Spinal cord (tissue), 10 donors: ENCODE data around the gene NOS3. TPM values are rescaled to one million over a fixed set of nuclear protein-coding genes. Genes with fewer than 3 reads are reported as not detected.

Experiments
- DNase-seq, 6 donors: peaks; one replicate each; pipeline versions ENCODE4 v3.0.0 to v3.0.0-alpha.2; 2013 to 2015; ENCODE audit warnings: low spot score in 6 of 6, low read depth in 4 of 6
- H3K27ac ChIP-seq: one replicate; pipeline ENCODE4 v1.5.1; 2013; ENCODE audit warnings: low read depth, low read length, control low read depth
- H3K27me3 ChIP-seq: one replicate; pipeline ENCODE4 v1.6.1; 2013; ENCODE audit warnings: low read length; ENCODE audit not compliant: control insufficient read depth, insufficient read depth
- H3K36me3 ChIP-seq: one replicate; pipeline ENCODE4 v1.6.1; 2013; ENCODE audit warnings: low read length; ENCODE audit not compliant: control insufficient read depth, insufficient read depth
- H3K4me1 ChIP-seq: one replicate; pipeline ENCODE4 v1.6.1; 2013; ENCODE audit warnings: low read length; ENCODE audit not compliant: control insufficient read depth, insufficient read depth
- H3K4me3 ChIP-seq: one replicate; pipeline ENCODE4 v1.5.1; 2013; ENCODE audit warnings: low read depth, low read length, control low read depth
- H3K9me3 ChIP-seq: one replicate; pipeline ENCODE4 v1.6.1; 2013; ENCODE audit warnings: low read length; ENCODE audit not compliant: control insufficient read depth, insufficient read depth
- WGBS: methylation state at CpG from one replicate; pipeline ENCODE4 v1.1.5; 2013; ENCODE audit warnings: missing lambda C conversion rate; ENCODE audit not compliant: insufficient coverage; 5-methylcytosine and 5-hydroxymethylcytosine counted together
- polyA plus RNA-seq, 2 donors: library from polyadenylated mRNA; unstranded; fragments of 120-200 nt; gene quantifications; one replicate each; pipeline ENCODE4 v1.2.1, GENCODE V29; 2013; ENCODE audit not compliant: insufficient read length in 2 of 2
- total RNA-seq, 2 donors: library from RNA; depleted of rRNA in 1 of 2; stranded (reverse); fragments of 120-200 nt in 1 of 2; fragments of >200 nt in 1 of 2; gene quantifications; one replicate each; pipeline versions ENCODE4 v1.2.3 to v1.2.4, GENCODE V29; 2013 to 2014
- donor health status: healthy.

NOS3 gene
- total and polyA plus RNA-seq, 4 donors = 2.4 to 13.4 (median 9.3) TPM

DNA sequence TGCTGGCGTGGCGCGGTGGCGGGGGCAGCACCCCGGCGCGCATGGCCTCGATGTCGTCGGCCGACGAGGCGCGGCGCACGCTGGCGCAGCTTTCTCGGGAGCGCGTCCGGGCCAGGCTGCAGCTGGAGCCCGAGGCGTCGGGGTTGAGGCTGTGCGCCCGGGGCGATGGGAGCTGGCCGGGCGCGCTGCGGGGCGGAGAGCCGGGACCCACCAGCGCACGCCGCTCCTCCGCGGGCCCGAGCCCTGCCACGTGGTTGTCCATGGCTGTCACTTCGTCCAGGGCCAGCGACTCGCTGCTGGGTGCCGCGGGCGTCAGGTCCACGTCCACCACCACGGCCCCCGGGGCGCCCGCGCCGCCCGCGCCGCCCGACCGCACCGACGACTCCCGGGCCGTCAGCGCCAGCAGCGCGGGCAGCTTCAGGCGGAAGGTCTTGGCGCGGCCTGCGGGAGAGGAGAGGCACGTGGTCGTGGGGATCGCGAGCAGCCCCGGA, 32.7 kb upstream of the NOS3 start:
- no peak for DNase-seq
- Histone ChIP-seq H3K4me1 (peaks cover 63% of the 10 kb centered on the region), H3K9me3 (no peaks in the 10 kb centered on the region), H3K4me3 (no peak overlapping the region), H3K36me3 (peaks cover 68% of the 10 kb centered on the region), H3K27ac (no peak overlapping the region), H3K27me3 (peaks cover 3% of the 10 kb centered on the region)
- WGBS = 27% methylated on average over 65 of the region's 74 CpGs

GRCh38 chr7:150958597-150958996, 32.2 kb upstream of the NOS3 start:
- Histone ChIP-seq H3K27me3 (peaks cover 3% of the 10 kb centered on the region), H3K4me1 (peaks cover 65% of the 10 kb centered on the region), H3K4me3 (no peak overlapping the region), H3K27ac (no peak overlapping the region), H3K36me3 (peaks cover 67% of the 10 kb centered on the region), H3K9me3 (no peaks in the 10 kb centered on the region)
- WGBS = 77% methylated on average over 11 of the region's 13 CpGs
- no peak for DNase-seq

GRCh38 chr7:150959081-150959480, 31.7 kb upstream of the NOS3 start:
- peaks cover 68% of the 10 kb centered on the region for H3K36me3 ChIP-seq
- 85% methylated on average over 3 of the region's 3 CpGs for WGBS
- no peak overlapping the region for H3K27ac ChIP-seq
- H3K9me3 ChIP-seq = no peaks in the 10 kb centered on the region
- no peak for DNase-seq
- peaks cover 65% of the 10 kb centered on the region for H3K4me1 ChIP-seq
- no peak overlapping the region for H3K4me3 ChIP-seq
- peaks cover 3% of the 10 kb centered on the region for H3K27me3 ChIP-seq

DNA sequence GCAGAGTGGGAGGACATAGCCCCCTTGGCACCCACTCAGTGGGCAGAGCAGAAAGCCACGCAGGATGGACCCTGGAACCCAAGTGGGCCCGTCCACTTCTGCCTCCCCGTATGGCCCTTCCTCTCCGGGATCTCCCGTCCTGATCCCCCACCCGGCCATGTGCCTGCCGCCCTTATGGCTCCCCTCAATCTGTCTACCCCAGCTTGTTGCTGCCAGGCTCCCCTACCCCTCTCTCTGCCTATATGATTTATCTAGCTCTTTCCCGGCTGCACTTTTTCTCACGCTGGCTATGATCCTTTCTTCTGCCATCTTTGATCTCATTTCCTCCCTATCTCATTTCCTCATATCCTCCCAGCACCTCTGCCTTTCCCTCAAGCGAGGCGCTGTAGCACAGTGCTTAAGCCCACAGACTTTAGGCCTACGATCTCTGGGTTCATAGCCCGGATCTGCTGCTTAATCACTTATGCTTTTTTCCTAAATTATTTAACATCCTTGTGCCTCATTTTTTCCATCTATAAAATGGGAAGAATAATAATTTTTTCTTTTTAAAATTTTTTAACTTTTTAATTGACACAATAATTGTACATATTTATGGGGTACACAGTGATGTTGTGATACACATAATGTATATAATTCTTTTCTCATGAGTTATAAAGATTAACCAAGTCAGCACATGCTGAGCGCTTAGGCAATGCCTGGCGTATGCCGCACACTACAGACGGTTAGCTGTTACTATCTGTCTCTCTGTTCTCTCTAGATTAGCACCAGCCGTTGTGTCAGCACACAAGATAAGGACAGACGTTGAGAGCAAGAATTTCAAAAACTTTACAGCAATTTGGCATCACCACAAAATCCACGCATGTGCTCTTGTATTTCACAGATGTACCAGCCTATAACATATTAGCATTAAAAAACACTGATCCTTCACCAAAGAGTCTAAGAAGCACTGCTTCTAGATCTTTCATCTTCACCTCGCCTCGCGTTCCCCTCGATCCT, 30.8 kb upstream of the NOS3 start:
- H3K4me1 ChIP-seq = peaks cover 65% of the 10 kb centered on the region
- peak in 1 of 6 donors; percentile 89 for DNase-seq
- H3K36me3 ChIP-seq = peaks cover 68% of the 10 kb centered on the region
- H3K27me3 ChIP-seq = peaks cover 3% of the 10 kb centered on the region
- H3K4me3 ChIP-seq = no peak overlapping the region
- 82% methylated on average over 22 of the region's 24 CpGs for WGBS
- no peak overlapping the region for H3K27ac ChIP-seq
- no peaks in the 10 kb centered on the region for H3K9me3 ChIP-seq

DNA sequence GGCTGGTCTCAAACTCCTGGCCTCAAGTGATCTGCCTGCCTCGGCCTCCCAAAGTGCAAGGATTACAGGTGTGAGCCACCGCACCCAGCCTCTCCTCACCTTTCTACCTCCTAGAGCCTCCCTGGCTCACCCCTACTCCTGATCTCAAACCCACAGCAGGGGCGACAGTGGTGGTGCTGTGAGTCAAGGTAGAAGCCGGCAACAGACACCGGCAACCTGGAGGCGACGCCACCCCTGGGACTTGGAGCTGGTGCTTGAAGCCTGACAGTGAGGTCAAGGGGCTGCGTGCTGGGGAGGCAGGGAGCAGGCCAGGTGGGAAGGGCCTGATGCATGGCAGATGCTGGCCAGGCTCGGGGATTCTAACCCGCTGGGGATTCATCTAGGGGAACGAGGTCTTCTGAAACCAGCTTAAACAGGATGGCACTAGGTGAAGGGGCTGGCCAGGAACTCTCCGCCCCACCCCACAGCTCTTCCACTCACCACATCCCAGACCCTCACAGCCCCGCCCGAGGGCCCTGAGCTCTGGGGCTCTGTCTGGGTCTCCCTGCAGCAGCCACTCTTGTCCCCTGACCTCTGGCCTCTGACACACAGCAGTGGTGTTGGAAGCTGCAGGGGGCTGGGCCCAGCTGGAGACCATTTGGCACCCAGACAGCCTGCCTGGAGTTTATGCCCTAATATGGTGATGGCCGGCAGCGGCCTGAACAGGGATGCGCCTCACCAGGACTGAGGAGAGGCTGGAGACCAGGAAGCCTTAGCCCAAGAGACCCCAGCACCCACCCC, 29.1 kb upstream of the NOS3 start:
- Histone ChIP-seq H3K4me1 (peaks cover 54% of the 10 kb centered on the region), H3K36me3 (peaks cover 63% of the 10 kb centered on the region), H3K27me3 (peaks cover 3% of the 10 kb centered on the region), H3K9me3 (no peaks in the 10 kb centered on the region), H3K4me3 (no peak overlapping the region), H3K27ac (peak overlapping the region; percentile 33)
- WGBS = 80% methylated on average over 13 of the region's 17 CpGs
- no peak for DNase-seq

- Histone ChIP-seq H3K4me3 (no peak overlapping the region), H3K36me3 (peaks cover 58% of the 10 kb centered on the region), H3K4me1 (peaks cover 48% of the 10 kb centered on the region), H3K27ac (peak overlapping the region; percentile 33), H3K27me3 (peaks cover 3% of the 10 kb centered on the region), H3K9me3 (no peaks in the 10 kb centered on the region)
- WGBS = 55% methylated on average over 2 of the region's 2 CpGs
- no peak for DNase-seq
These were observed 28.6 kb upstream of the NOS3 start for GRCh38 chr7:150962290-150962552.

DNA sequence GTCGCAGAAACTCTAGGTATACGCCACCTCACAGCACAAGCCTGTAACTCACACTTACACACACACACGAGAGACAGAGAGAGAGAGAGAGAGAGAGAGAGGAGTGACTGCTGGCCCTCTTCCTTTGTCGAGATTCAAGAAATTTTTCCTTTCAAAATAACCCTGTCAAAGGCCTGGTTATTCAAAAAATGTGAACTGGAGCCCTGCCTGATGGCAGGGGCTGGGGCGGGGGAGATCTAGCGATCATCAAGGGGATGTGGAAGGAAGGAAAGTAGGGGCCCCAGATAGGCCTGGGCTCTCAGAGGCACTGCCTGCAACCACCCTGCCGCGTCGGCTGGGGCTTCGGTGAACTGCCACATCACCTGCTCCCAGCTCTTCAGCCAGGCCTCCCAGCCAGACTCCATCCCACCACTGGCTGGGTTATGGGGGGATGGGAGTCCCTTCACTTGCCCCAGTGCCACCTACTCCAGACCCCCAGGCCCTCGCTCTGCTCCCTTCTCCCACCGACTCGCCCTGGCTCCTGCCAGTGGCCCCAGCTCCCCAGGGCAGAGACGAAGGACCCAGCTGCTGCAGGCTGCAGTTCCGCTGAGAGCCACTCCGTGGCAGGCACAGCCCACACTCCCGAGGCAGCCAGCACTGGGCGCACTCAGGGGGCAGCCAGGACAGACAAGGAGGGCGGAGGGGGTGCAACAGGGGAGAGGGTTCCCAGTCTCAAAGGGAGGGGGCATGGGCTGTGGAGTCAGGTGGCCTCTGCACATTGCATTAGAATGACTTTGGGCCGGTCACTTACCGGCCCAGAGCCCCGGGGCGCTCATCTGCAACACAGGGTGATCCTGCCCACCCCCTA, 28.0 kb upstream of the NOS3 start:
- DNase-seq = peak in 2 of 6 donors; percentile 66 to 72
- peaks cover 3% of the 10 kb centered on the region for H3K27me3 ChIP-seq
- peaks cover 43% of the 10 kb centered on the region for H3K4me1 ChIP-seq
- H3K36me3 ChIP-seq = peaks cover 53% of the 10 kb centered on the region
- H3K4me3 ChIP-seq = no peak overlapping the region
- H3K9me3 ChIP-seq = no peaks in the 10 kb centered on the region
- 19% methylated on average over 10 of the region's 23 CpGs for WGBS
- H3K27ac ChIP-seq = peak overlapping the region; percentile 33

GRCh38 chr7:150963707-150964559, 26.9 kb upstream of the NOS3 start:
- Histone ChIP-seq H3K9me3 (no peaks in the 10 kb centered on the region), H3K27ac (no peak overlapping the region), H3K36me3 (peaks cover 56% of the 10 kb centered on the region), H3K4me1 (peaks cover 44% of the 10 kb centered on the region), H3K27me3 (no peaks in the 10 kb centered on the region), H3K4me3 (no peak overlapping the region)
- DNase-seq = no peak
- WGBS = 85% methylated on average over 16 of the region's 18 CpGs
